HG03175 (cell line): Measurements from ENCODE around the gene TPPP2.
A peak's percentile ranks its signal among the peaks of the same experiment; 100 is the strongest.

ENCODE experiments used
- ATAC-seq: cut with Tn5 transposase; IDR thresholded peaks from one replicate; pipeline ENCODE4 v1.9.1; 2021; ENCODE audit warnings: mild to moderate bottlenecking, moderate library complexity; ENCODE audit not compliant: unreplicated experiment

The TPPP2 gene

GRCh38 chr14:21056520-21057163 is 26.6 kb downstream of the TPPP2 start:
- ATAC-seq, result no peak

GRCh38 chr14:21057803-21058675 is 28.0 kb downstream of the TPPP2 start, which contains the start of gene RNASE8:
Gene RNASE8, plus strand, starts transcription at chr14:21057822. Its CDS starts 71 bp downstream, at chr14:21057893.
- ATAC-seq, result no peak

GRCh38 chr14:21058903-21059302 is 28.9 kb downstream of the TPPP2 start:
- ATAC-seq, result no peak

- no peak for ATAC-seq
Measured at GRCh38 chr14:21059842-21060613, 30.0 kb downstream of the TPPP2 start.

GRCh38 chr14:21060614-21061346 is 30.8 kb downstream of the TPPP2 start:
- no peak for ATAC-seq

- ATAC-seq, result no peak
Measured at GRCh38 chr14:21061347-21061668, 31.3 kb downstream of the TPPP2 start.

- no peak for ATAC-seq
Measured at GRCh38 chr14:21063479-21063878, 33.5 kb downstream of the TPPP2 start.

- no peak for ATAC-seq
Measured at GRCh38 chr14:21066882-21067502, 37.0 kb downstream of the TPPP2 start.

- ATAC-seq, result no peak
Measured at GRCh38 chr14:21068521-21069387, 38.7 kb downstream of the TPPP2 start.

- no peak for ATAC-seq
Measured at GRCh38 chr14:21069388-21070082, 39.5 kb downstream of the TPPP2 start.

- ATAC-seq, result no peak
Measured at GRCh38 chr14:21070083-21070609, 40.1 kb downstream of the TPPP2 start, which contains the start of gene ARHGEF40. Gene ARHGEF40, plus strand, starts transcription at chr14:21070304. Its CDS starts 93 bp downstream, at chr14:21070397.

GRCh38 chr14:21070610-21071224 is 40.7 kb downstream of the TPPP2 start:
- peak; percentile 22 for ATAC-seq

- ATAC-seq, result peak; percentile 67
Measured at GRCh38 chr14:21071225-21072030, 41.4 kb downstream of the TPPP2 start.

- no peak for ATAC-seq
Measured at GRCh38 chr14:21072031-21072473, 42.0 kb downstream of the TPPP2 start.

- ATAC-seq, result no peak
Measured at GRCh38 chr14:21072781-21073339, 42.8 kb downstream of the TPPP2 start.

GRCh38 chr14:21073921-21074320 is 43.9 kb downstream of the TPPP2 start:
- no peak for ATAC-seq
